ENCODE data around the gene INTS4. TPM values are rescaled to one million over a fixed set of nuclear protein-coding genes. Genes with fewer than 3 reads are reported as not detected.

INTS4 gene
- total and polyA plus RNA-seq, 2 experiments from 2014 or later = 24.6 to 47.6 TPM

DNA sequence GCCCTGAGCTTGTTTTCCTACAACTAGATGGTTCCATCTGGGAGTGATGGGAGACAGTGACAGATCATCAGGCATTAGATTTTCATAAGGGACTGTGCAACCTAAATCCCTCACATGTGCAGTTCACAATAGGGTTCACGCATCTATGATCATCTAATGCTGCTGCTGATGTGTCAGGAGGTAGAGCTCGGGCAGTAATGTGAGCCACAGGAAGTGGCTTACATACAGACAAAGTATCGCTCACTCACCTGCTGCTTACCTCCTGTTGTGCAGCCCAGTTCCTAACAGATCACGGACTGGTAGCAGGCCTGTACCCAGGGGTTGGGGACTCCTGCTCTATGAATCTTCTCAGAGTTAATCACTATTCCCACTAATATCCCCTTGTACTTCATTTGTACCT is 161.2 kb downstream of the INTS4 start (continued):
- TF ChIP-seq, protein P1, sequence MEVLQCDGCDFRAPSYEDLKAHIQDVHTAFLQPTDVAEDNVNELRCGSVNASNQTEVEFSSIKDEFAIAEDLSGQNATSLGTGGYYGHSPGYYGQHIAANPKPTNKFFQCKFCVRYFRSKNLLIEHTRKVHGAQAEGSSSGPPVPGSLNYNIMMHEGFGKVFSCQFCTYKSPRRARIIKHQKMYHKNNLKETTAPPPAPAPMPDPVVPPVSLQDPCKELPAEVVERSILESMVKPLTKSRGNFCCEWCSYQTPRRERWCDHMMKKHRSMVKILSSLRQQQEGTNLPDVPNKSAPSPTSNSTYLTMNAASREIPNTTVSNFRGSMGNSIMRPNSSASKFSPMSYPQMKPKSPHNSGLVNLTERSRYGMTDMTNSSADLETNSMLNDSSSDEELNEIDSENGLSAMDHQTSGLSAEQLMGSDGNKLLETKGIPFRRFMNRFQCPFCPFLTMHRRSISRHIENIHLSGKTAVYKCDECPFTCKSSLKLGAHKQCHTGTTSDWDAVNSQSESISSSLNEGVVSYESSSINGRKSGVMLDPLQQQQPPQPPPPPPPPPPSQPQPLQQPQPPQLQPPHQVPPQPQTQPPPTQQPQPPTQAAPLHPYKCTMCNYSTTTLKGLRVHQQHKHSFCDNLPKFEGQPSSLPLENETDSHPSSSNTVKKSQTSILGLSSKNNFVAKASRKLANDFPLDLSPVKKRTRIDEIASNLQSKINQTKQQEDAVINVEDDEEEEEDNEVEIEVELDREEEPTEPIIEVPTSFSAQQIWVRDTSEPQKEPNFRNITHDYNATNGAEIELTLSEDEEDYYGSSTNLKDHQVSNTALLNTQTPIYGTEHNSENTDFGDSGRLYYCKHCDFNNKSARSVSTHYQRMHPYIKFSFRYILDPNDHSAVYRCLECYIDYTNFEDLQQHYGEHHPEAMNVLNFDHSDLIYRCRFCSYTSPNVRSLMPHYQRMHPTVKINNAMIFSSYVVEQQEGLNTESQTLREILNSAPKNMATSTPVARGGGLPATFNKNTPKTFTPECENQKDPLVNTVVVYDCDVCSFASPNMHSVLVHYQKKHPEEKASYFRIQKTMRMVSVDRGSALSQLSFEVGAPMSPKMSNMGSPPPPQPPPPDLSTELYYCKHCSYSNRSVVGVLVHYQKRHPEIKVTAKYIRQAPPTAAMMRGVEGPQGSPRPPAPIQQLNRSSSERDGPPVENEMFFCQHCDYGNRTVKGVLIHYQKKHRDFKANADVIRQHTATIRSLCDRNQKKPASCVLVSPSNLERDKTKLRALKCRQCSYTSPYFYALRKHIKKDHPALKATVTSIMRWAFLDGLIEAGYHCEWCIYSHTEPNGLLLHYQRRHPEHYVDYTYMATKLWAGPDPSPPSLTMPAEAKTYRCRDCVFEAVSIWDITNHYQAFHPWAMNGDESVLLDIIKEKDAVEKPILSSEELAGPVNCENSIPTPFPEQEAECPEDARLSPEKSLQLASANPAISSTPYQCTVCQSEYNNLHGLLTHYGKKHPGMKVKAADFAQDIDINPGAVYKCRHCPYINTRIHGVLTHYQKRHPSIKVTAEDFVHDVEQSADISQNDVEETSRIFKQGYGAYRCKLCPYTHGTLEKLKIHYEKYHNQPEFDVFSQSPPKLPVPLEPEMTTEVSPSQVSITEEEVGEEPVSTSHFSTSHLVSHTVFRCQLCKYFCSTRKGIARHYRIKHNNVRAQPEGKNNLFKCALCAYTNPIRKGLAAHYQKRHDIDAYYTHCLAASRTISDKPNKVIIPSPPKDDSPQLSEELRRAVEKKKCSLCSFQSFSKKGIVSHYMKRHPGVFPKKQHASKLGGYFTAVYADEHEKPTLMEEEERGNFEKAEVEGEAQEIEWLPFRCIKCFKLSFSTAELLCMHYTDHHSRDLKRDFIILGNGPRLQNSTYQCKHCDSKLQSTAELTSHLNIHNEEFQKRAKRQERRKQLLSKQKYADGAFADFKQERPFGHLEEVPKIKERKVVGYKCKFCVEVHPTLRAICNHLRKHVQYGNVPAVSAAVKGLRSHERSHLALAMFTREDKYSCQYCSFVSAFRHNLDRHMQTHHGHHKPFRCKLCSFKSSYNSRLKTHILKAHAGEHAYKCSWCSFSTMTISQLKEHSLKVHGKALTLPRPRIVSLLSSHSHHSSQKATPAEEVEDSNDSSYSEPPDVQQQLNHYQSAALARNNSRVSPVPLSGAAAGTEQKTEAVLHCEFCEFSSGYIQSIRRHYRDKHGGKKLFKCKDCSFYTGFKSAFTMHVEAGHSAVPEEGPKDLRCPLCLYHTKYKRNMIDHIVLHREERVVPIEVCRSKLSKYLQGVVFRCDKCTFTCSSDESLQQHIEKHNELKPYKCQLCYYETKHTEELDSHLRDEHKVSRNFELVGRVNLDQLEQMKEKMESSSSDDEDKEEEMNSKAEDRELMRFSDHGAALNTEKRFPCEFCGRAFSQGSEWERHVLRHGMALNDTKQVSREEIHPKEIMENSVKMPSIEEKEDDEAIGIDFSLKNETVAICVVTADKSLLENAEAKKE (CRISPR knock-in tag; IDR thresholded peaks at IDR 0.05) = no peak
- TF ChIP-seq EZH2phosphoT487 (IDR thresholded peaks at IDR 0.05; ENCODE audit: unreplicated experiment) (no peak), ZNF114 (CRISPR knock-in tag; IDR thresholded peaks at IDR 0.05) (no peak)

DNA sequence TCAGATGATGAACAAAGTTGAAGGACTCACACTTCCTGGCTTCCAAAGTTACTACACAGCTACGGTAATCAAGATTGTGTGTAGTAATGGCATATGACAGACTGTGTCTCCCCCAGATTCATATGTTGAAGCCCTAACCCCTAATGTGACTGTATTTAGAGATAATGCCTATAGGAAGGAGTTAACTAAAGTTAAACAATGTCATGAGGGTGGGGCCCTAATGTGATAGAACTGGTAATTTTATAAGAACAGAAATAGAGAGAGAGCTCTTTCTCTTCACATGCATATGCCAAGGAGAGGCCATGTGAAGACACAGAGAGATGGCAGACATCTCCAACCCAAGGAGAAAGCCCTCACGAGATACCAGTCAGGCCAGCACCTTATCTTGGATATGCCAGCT is 165.5 kb downstream of the INTS4 start:
- H3K36me3 Mint-ChIP-seq (ENCODE audit: low read depth) = peaks cover 36% of the 10 kb centered on the region
- no peak overlapping the region for H3K4me2 ChIP-seq
- no peaks in the 10 kb centered on the region for H3K79me2 ChIP-seq (replicated peaks; ENCODE audit: insufficient read depth)
- H4K20me1 ChIP-seq (replicated peaks; ENCODE audit: insufficient read depth) = 0 out of 2 replicates have a peak, but pooled peaks cover 2% of the 10 kb centered on the region
- DNase-seq (ENCODE audit: low spot score) = no peak
- peaks cover 4% of the 10 kb centered on the region for H3K9me2 ChIP-seq (ENCODE audit: insufficient read depth)
- H3K4me3 ChIP-seq = no peak overlapping the region
- H3K9me3 Mint-ChIP-seq = peaks cover 37% of the 10 kb centered on the region
- H3F3A ChIP-seq (replicated peaks; ENCODE audit: low read depth) = no peaks in the 10 kb centered on the region
- H3K27me3 ChIP-seq (ENCODE audit: insufficient read depth) = no peaks in the 10 kb centered on the region
- no peak for TF ChIP-seq NANOG (IDR thresholded peaks at IDR 0.05; ENCODE audit: borderline replicate concordance)
- TF ChIP-seq POLR2AphosphoS5 (IDR thresholded peaks at IDR 0.05; ENCODE audit: low read depth) = no peak
- no peak for TF ChIP-seq ZNF114 (CRISPR knock-in tag; IDR thresholded peaks at IDR 0.05)
- TF ChIP-seq EZH2phosphoT487 (IDR thresholded peaks at IDR 0.05; ENCODE audit: unreplicated experiment) = no peak
- no peak for TF ChIP-seq JUNB (IDR thresholded peaks at IDR 0.05; ENCODE audit: unreplicated experiment)
- TF ChIP-seq, protein P2, sequence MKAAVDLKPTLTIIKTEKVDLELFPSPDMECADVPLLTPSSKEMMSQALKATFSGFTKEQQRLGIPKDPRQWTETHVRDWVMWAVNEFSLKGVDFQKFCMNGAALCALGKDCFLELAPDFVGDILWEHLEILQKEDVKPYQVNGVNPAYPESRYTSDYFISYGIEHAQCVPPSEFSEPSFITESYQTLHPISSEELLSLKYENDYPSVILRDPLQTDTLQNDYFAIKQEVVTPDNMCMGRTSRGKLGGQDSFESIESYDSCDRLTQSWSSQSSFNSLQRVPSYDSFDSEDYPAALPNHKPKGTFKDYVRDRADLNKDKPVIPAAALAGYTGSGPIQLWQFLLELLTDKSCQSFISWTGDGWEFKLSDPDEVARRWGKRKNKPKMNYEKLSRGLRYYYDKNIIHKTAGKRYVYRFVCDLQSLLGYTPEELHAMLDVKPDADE (IDR thresholded peaks at IDR 0.05) = no peak
- TF ChIP-seq CREB1 (CRISPR knock-in tag; IDR thresholded peaks at IDR 0.05; ENCODE audit: low read depth) = no peak
- TF ChIP-seq, protein P1 (CRISPR knock-in tag; IDR thresholded peaks at IDR 0.05) = no peak
- H3K27me3 Mint-ChIP-seq (ENCODE audit: insufficient read depth, low read depth, poor library complexity) = peaks cover 3% of the 10 kb centered on the region
- H3K27ac ChIP-seq (ENCODE audit: low read depth) = no peak overlapping the region
- H2AFZ ChIP-seq = no peak overlapping the region
- ATAC-seq = no peak
- no peak overlapping the region for H3K27ac Mint-ChIP-seq
- H3K4me1 Mint-ChIP-seq = no peaks in the 10 kb centered on the region
- no peaks in the 10 kb centered on the region for H3K4me1 ChIP-seq (ENCODE audit: insufficient read depth)
- no peaks in the 10 kb centered on the region for H3K36me3 ChIP-seq (ENCODE audit: insufficient read depth)
- H3K4me3 Mint-ChIP-seq = no peak overlapping the region

All from GM23338 (cell line).